Erythroblast (primary cell): ENCODE measurements around the gene ARCN1.
A peak's percentile ranks its signal among the peaks of the same experiment; 100 is the strongest.

Experiments
- DNase-seq, 2 experiments: peaks; one replicate each; lab custom pipeline; 2025; lab: John Stamatoyannopoulos, UW
- GATA1 ChIP-seq: IDR thresholded peaks from 2 replicates; pipeline ENCODE4 v1.6.1; 2011; ENCODE audit warnings: low read depth, mild to moderate bottlenecking, control low read depth, low read length, moderate library complexity
- POLR2A ChIP-seq: IDR thresholded peaks from 2 replicates; pipeline ENCODE4 v1.6.1; 2011; ENCODE audit warnings: mild to moderate bottlenecking, low read length

The ARCN1 gene

GRCh38 chr11:118615282-118615975, 43.2 kb downstream of the ARCN1 start:
- no peak for DNase-seq
- TF ChIP-seq POLR2A = no peak

GRCh38 chr11:118615976-118616371, 43.8 kb downstream of the ARCN1 start:
- no peak for DNase-seq
- no peak for TF ChIP-seq POLR2A
- no peak for TF ChIP-seq GATA1

GRCh38 chr11:118618115-118618990, 46.1 kb downstream of the ARCN1 start:
- TF ChIP-seq POLR2A (no peak), GATA1 (no peak)

GRCh38 chr11:118618991-118619375, 46.8 kb downstream of the ARCN1 start:
- TF ChIP-seq GATA1 = no peak
- no peak for TF ChIP-seq POLR2A

More at GRCh38 chr11:118618115-118618990, 46.1 kb downstream of the ARCN1 start:
- no peak for DNase-seq

GRCh38 chr11:118619444-118620197, 47.4 kb downstream of the ARCN1 start:
- TF ChIP-seq GATA1 (no peak), POLR2A (no peak)
- DNase-seq = no peak

More at GRCh38 chr11:118618991-118619375, 46.8 kb downstream of the ARCN1 start:
- no peak for DNase-seq

- DNase-seq = no peak
- TF ChIP-seq POLR2A = no peak
- no peak for TF ChIP-seq GATA1
Observed at GRCh38 chr11:118620529-118621070, 48.4 kb downstream of the ARCN1 start.

GRCh38 chr11:118621071-118621783, 49.0 kb downstream of the ARCN1 start:
- no peak for TF ChIP-seq GATA1

GRCh38 chr11:118621784-118622375, 49.7 kb downstream of the ARCN1 start:
- no peak for TF ChIP-seq POLR2A
- TF ChIP-seq GATA1 = no peak
- no peak for DNase-seq

More at GRCh38 chr11:118621071-118621783, 49.0 kb downstream of the ARCN1 start:
- peak; percentile 15 to 20 for DNase-seq

- TF ChIP-seq POLR2A (no peak), GATA1 (no peak)
- DNase-seq = no peak
Observed at GRCh38 chr11:118622376-118623268, 50.4 kb downstream of the ARCN1 start.

- no peak for DNase-seq
Observed at GRCh38 chr11:118623269-118623655, 51.1 kb downstream of the ARCN1 start.

GRCh38 chr11:118625036-118625690, 53.0 kb downstream of the ARCN1 start:
- no peak for TF ChIP-seq POLR2A
- no peak for TF ChIP-seq GATA1
- no peak for DNase-seq

More at GRCh38 chr11:118623269-118623655, 51.1 kb downstream of the ARCN1 start:
- TF ChIP-seq GATA1 (no peak), POLR2A (no peak)

GRCh38 chr11:118625976-118626375, 53.8 kb downstream of the ARCN1 start:
- peak; percentile 24 to 32 for DNase-seq
- TF ChIP-seq POLR2A = no peak
